ENCODE results near the gene LPP.

Gene LPP

GRCh38 chr3:188580659-188581058, 426.7 kb downstream of the LPP start:
- DNase-seq (ENCODE audit: low read depth in 1 of 2, low spot score in 1 of 2), result peak in 1 of 2 experiments; percentile 12
- Histone ChIP-seq H3K27me3 (ENCODE audit: insufficient read depth, poor library complexity, severe bottlenecking) (no peaks in the 10 kb centered on the region), H3K4me3 (replicated peaks; ENCODE audit: insufficient read depth, low read length) (no peak overlapping the region), H3K27ac (replicated peaks) (no peak overlapping the region)
- no peak for TF ChIP-seq SPI1 (IDR thresholded peaks at IDR 0.05; ENCODE audit: borderline replicate concordance, low read depth)
- TF ChIP-seq REST (IDR thresholded peaks at IDR 0.05; ENCODE audit: insufficient replicate concordance, low read depth), result no peak
- no peak for TF ChIP-seq CTCF (IDR thresholded peaks at IDR 0.05; ENCODE audit: insufficient read depth, low read length)
- no peak for TF ChIP-seq POLR2AphosphoS5 (IDR thresholded peaks at IDR 0.05; ENCODE audit: low read depth)
- TF ChIP-seq GABPA (IDR thresholded peaks at IDR 0.05; ENCODE audit: low read depth), result no peak

- TF ChIP-seq REST (IDR thresholded peaks at IDR 0.05; ENCODE audit: insufficient replicate concordance, low read depth) (no peak), CTCF (IDR thresholded peaks at IDR 0.05; ENCODE audit: insufficient read depth, low read length) (no peak), SPI1 (IDR thresholded peaks at IDR 0.05; ENCODE audit: borderline replicate concordance, low read depth) (no peak), GABPA (IDR thresholded peaks at IDR 0.05; ENCODE audit: low read depth) (no peak), POLR2AphosphoS5 (IDR thresholded peaks at IDR 0.05; ENCODE audit: low read depth) (no peak)
- Histone ChIP-seq H3K4me3 (replicated peaks; ENCODE audit: insufficient read depth, low read length) (no peak overlapping the region), H3K27ac (replicated peaks) (0 out of 2 replicates have a peak overlapping the region, but pooled peaks have one; percentile 3), H3K27me3 (ENCODE audit: insufficient read depth, poor library complexity, severe bottlenecking) (no peaks in the 10 kb centered on the region)
- DNase-seq (ENCODE audit: low read depth in 1 of 2, low spot score in 1 of 2), result no peak
Observed at GRCh38 chr3:188581365-188581764, 427.4 kb downstream of the LPP start.

GRCh38 chr3:188581792-188582191, 427.8 kb downstream of the LPP start:
- DNase-seq (ENCODE audit: low read depth in 1 of 2, low spot score in 1 of 2), result peak in 1 of 2 experiments; percentile 21
- TF ChIP-seq REST (IDR thresholded peaks at IDR 0.05; ENCODE audit: insufficient replicate concordance, low read depth), result no peak
- TF ChIP-seq POLR2AphosphoS5 (IDR thresholded peaks at IDR 0.05; ENCODE audit: low read depth), result no peak
- TF ChIP-seq CTCF (IDR thresholded peaks at IDR 0.05; ENCODE audit: insufficient read depth, low read length), result no peak
- no peak for TF ChIP-seq GABPA (IDR thresholded peaks at IDR 0.05; ENCODE audit: low read depth)
- no peak for TF ChIP-seq SPI1 (IDR thresholded peaks at IDR 0.05; ENCODE audit: borderline replicate concordance, low read depth)
- Histone ChIP-seq H3K27me3 (ENCODE audit: insufficient read depth, poor library complexity, severe bottlenecking) (no peaks in the 10 kb centered on the region), H3K27ac (replicated peaks) (0 out of 2 replicates have a peak overlapping the region, but pooled peaks have one; percentile 3), H3K4me3 (replicated peaks; ENCODE audit: insufficient read depth, low read length) (no peak overlapping the region)
